GM19043 (cell line): ENCODE results near the gene LZTR1.

Experiments
- ATAC-seq: cut with Tn5 transposase; IDR thresholded peaks from one replicate; pipeline ENCODE4 v1.9.1; 2021; ENCODE audit warnings: low read depth; ENCODE audit not compliant: unreplicated experiment

The LZTR1 gene

GRCh38 chr22:20949698-20950183 lies 32.4 kb upstream of the LZTR1 start:
- no peak for ATAC-seq

- no peak for ATAC-seq
Measured at GRCh38 chr22:20951151-20951931, 30.8 kb upstream of the LZTR1 start.

GRCh38 chr22:20951932-20952380 lies 30.1 kb upstream of the LZTR1 start:
- no peak for ATAC-seq

- no peak for ATAC-seq
Measured at GRCh38 chr22:20952544-20953341, 29.4 kb upstream of the LZTR1 start.

GRCh38 chr22:20953342-20953608 lies 28.8 kb upstream of the LZTR1 start:
- ATAC-seq, result no peak

- no peak for ATAC-seq
Measured at GRCh38 chr22:20953668-20954500, 28.2 kb upstream of the LZTR1 start.

GRCh38 chr22:20955548-20955947 lies 26.5 kb upstream of the LZTR1 start:
- ATAC-seq, result no peak

- ATAC-seq, result no peak
Measured at GRCh38 chr22:20956258-20957101, 25.6 kb upstream of the LZTR1 start.

- ATAC-seq, result no peak
Measured at GRCh38 chr22:20957102-20957682, 24.9 kb upstream of the LZTR1 start.

- no peak for ATAC-seq
Measured at GRCh38 chr22:20957683-20958431, 24.2 kb upstream of the LZTR1 start.

GRCh38 chr22:20959578-20960461 lies 22.3 kb upstream of the LZTR1 start:
- no peak for ATAC-seq

GRCh38 chr22:20960609-20961008 lies 21.5 kb upstream of the LZTR1 start:
- no peak for ATAC-seq

- ATAC-seq, result no peak
Measured at GRCh38 chr22:20962491-20962945, 19.6 kb upstream of the LZTR1 start.

- ATAC-seq, result no peak
Measured at GRCh38 chr22:20963201-20964052, 18.7 kb upstream of the LZTR1 start.

GRCh38 chr22:20964090-20964798 lies 17.9 kb upstream of the LZTR1 start:
- ATAC-seq, result no peak

- no peak for ATAC-seq
Measured at GRCh38 chr22:20964799-20965103, 17.3 kb upstream of the LZTR1 start.
